Choroid plexus epithelial cell (primary cell): ENCODE data around the gene CEACAM1.
"Not testable (repeated sequence)": the region's sequence is repeated elsewhere in the genome, so short reads cannot be mapped to it uniquely, and the experiment has no call there.

Source experiments
- DNase-seq: peaks from one replicate; pipeline ENCODE4 v3.0.0-alpha.2; 2010; ENCODE audit warnings: low read depth
- H3K4me3 ChIP-seq: 2 replicates; pipeline ENCODE4 v1.5.1; 2011; ENCODE audit warnings: low read depth, mild to moderate bottlenecking, control low read depth, low read length, moderate library complexity
- TF ChIP-seq, protein P1 (sequence below): conservative IDR thresholded peaks from 2 replicates; pipeline ENCODE4 v1.5.1; 2011; ENCODE audit warnings: low read depth, mild to moderate bottlenecking, control low read depth, inconsistent platforms, low read length, moderate library complexity

Gene CEACAM1

DNA sequence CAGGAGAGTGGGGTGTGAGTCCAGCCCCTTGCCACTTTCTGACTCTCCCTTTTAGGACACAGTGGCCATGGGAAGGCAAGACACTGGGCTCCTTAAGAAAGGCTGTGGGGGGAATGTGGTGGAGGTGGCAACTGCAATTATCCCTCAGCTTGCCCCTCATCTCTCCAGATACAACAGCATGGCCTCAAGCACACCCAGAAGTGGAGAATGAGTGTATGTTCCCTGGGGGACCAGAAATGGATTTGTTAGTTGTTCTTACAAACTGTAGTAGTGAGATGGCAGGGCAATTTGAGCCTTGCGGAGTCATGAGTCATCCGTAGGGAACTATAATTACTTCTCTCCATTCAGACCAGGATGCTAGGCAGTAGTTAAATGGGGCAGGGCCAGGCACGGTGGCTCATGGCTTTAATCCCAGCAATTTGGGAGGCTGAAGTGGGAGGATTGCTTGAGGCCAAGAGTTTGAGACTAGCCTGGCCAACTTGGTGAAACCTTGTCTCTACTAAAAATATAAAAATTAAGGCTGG lies 59.9 kb downstream of the CEACAM1 start:
- TF ChIP-seq, protein P1, sequence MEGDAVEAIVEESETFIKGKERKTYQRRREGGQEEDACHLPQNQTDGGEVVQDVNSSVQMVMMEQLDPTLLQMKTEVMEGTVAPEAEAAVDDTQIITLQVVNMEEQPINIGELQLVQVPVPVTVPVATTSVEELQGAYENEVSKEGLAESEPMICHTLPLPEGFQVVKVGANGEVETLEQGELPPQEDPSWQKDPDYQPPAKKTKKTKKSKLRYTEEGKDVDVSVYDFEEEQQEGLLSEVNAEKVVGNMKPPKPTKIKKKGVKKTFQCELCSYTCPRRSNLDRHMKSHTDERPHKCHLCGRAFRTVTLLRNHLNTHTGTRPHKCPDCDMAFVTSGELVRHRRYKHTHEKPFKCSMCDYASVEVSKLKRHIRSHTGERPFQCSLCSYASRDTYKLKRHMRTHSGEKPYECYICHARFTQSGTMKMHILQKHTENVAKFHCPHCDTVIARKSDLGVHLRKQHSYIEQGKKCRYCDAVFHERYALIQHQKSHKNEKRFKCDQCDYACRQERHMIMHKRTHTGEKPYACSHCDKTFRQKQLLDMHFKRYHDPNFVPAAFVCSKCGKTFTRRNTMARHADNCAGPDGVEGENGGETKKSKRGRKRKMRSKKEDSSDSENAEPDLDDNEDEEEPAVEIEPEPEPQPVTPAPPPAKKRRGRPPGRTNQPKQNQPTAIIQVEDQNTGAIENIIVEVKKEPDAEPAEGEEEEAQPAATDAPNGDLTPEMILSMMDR: no peak
- peak; percentile 69 for DNase-seq

GRCh38 chr19:42467183-42467760 lies 61.0 kb downstream of the CEACAM1 start:
- TF ChIP-seq, protein P1: no peak
- no peak for DNase-seq
- no peak overlapping the region for H3K4me3 ChIP-seq

More for the DNA sequence above, 59.9 kb downstream of the CEACAM1 start:
- H3K4me3 ChIP-seq: no peak overlapping the region

- DNase-seq: peak; percentile 31
- H3K4me3 ChIP-seq: no peak overlapping the region
- TF ChIP-seq, protein P1: no peak
Measured at GRCh38 chr19:42466521-42467182, 61.6 kb downstream of the CEACAM1 start.

GRCh38 chr19:42465827-42466280 lies 62.4 kb downstream of the CEACAM1 start:
- DNase-seq: no peak
- TF ChIP-seq, protein P1: no peak
- H3K4me3 ChIP-seq: no peak overlapping the region

DNA sequence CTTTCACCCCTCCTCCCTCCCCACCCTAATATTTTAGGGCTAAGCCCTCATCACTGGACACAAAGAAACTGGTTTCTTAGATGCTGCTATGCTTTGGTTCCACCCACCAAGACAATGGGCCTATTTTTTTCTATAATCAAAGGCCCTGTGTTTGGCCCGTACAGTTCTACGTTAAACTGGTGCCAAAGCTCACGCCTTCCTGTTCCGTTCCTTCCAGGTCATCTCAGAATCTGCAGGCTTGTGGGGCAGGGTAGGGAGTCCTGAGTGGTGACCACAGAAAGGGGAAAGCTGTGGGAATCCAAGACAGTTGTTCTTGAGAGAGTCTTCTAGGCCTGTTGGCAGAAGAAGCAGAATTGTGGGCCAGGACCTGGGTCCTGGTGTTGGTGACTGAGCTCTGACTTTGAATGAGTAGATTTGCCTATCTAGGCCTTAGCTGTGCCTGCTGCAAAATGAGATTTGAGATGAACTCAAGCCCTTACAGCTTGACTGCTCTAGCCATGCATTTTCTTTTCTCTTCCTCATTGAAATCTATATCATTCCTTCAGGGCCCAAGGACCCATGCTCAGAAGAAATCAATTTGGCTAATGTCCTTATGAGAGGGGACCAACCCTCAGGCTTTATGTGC lies 66.5 kb downstream of the CEACAM1 start:
- no peak for DNase-seq
- TF ChIP-seq, protein P1: no peak
- no peak overlapping the region for H3K4me3 ChIP-seq

- DNase-seq, H3K4me3 ChIP-seq: not testable (repeated sequence)
Measured at GRCh38 chr19:42461231-42461630, 67.0 kb downstream of the CEACAM1 start.

DNA sequence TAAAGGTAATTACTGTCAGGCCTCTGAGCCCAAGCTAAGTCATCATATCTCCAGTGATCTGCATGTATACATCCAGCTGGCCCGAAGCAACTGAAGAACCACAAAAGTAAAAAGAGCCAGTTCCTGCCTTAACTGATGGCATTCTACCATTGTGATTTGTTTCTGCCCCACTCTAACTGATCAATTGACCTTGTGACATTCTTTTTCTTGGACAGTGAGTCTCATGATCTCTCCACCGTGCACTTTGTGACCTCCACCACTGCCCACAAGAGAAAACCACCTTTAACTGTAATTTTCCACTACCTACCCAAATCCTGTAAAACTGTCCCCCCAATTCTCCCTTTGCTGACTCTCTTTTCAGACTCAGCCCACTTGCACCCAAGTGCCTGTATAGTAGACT lies 68.4 kb downstream of the CEACAM1 start:
- TF ChIP-seq, protein P1: no peak
- H3K4me3 ChIP-seq: no peak overlapping the region
- DNase-seq: no peak
